GM23248 (cell line): ENCODE results near the gene SLC38A8.

ENCODE experiments used
- EZH2 ChIP-seq: fragments of 200-600 bp; sonication (generic); IDR thresholded peaks from 2 replicates; pipeline ENCODE4 v1.6.1; 2018; ENCODE audit warnings: antibody characterized with exemption, mild to moderate bottlenecking; ENCODE audit not compliant: insufficient read depth, poor library complexity, severe bottlenecking
- EZH2phosphoT487 ChIP-seq: fragments of 200-600 bp; sonication (generic); IDR thresholded peaks from 2 replicates; pipeline ENCODE4 v1.6.1; 2018; ENCODE audit warnings: antibody characterized with exemption, moderate library complexity, mild to moderate bottlenecking, low read depth; ENCODE audit not compliant: insufficient read depth

GRCh38 chr16:84085773-84086172, 43.2 kb upstream of the SLC38A8 start:
- TF ChIP-seq EZH2 (no peak), EZH2phosphoT487 (no peak)
